ENCODE measurements around the gene ASL. TPM values are rescaled to one million over a fixed set of nuclear protein-coding genes. Genes with fewer than 3 reads are reported as not detected.
"Not testable (repeated sequence)": the region's sequence is repeated elsewhere in the genome, so short reads cannot be mapped to it uniquely, and the experiment has no call there.

Gene ASL
- total and polyA plus RNA-seq, 9 of the 15 experiments (the other 6 are each of a cell fraction or from before 2014, with no cell fraction given), result 2.6 to 67.0 (median 33.3) TPM

GRCh38 chr7:66044498-66044854 lies 31.1 kb upstream of the ASL start:
- H3K27me3 ChIP-seq (ENCODE audit: control insufficient read depth in 2 of 2, insufficient read depth in 2 of 2, low read length in 2 of 2), result peaks cover 0 to 16% of the 10 kb centered on the region in 2 experiments
- H2AFZ ChIP-seq (ENCODE audit: low read depth, low read length); H3K9me3 ChIP-seq (replicated peaks; ENCODE audit: control insufficient read depth, insufficient read depth, low read depth, low read length); ATAC-seq; intact Hi-C loops (cut with micrococcal nuclease); H3K4me1 ChIP-seq (replicated peaks in 1 of 2; ENCODE audit: control insufficient read depth in 2 of 2, insufficient read depth in 2 of 2, low read length in 2 of 2); H3K36me3 ChIP-seq (ENCODE audit: control insufficient read depth, insufficient read depth, low read length); H3K9ac ChIP-seq (ENCODE audit: insufficient read depth in 1 of 2, low read depth in 2 of 2, low read length in 2 of 2); CTCF ChIA-PET (ENCODE audit: low intra/inter-chr PET ratio); FAIRE-seq; H3K4me2 ChIP-seq (ENCODE audit: insufficient read depth, low read length); H3K27ac ChIP-seq (ENCODE audit: extremely low read depth, low read depth, low read length); BruUV-seq (replicated peaks); H3K9me1 ChIP-seq (ENCODE audit: control insufficient read depth, insufficient read depth, low read length); H3K4me3 ChIP-seq; POLR2A ChIA-PET; H4K20me1 ChIP-seq (replicated peaks; ENCODE audit: control insufficient read depth, insufficient read depth, low read length); H3K79me2 ChIP-seq (ENCODE audit: control insufficient read depth, insufficient read depth, low read length); DNase-seq (ENCODE audit: extremely low read depth in 1 of 4, low spot score in 3 of 4); in situ Hi-C loops (cut with MboI): not testable (repeated sequence)
- 43% methylated on average over 11 of the region's 17 CpGs for WGBS (ENCODE audit: insufficient coverage, low coverage, missing lambda C conversion rate)

GRCh38 chr7:66047426-66047825 lies 28.2 kb upstream of the ASL start:
- no peak overlapping the region for H3K9ac ChIP-seq (ENCODE audit: insufficient read depth in 1 of 2, low read depth in 2 of 2, low read length in 2 of 2)
- no peaks in the 10 kb centered on the region for H3K9me3 ChIP-seq (replicated peaks; ENCODE audit: control insufficient read depth, insufficient read depth, low read depth, low read length)
- H3K4me2 ChIP-seq (ENCODE audit: insufficient read depth, low read length), result no peak overlapping the region
- CTCF ChIA-PET (ENCODE audit: low intra/inter-chr PET ratio), result no interaction called here
- no peaks in the 10 kb centered on the region for H3K36me3 ChIP-seq (ENCODE audit: control insufficient read depth, insufficient read depth, low read length)
- FAIRE-seq (peak; percentile 81), ATAC-seq (no peak; the same call in 1 of the 3 replicates), DNase-seq (ENCODE audit: extremely low read depth in 1 of 4, low spot score in 3 of 4) (peak in 1 of 4 experiments; percentile 25)
- no peaks in the 10 kb centered on the region for H3K79me2 ChIP-seq (ENCODE audit: control insufficient read depth, insufficient read depth, low read length)
- POLR2A ChIA-PET, result interaction anchor here (0.6 to 0.8 kb wide), 2 partner anchors 710 to 820 kb away, joined by 3 read pairs; no protein-coding TSS in a partner anchor
- peaks cover 0 to 13% of the 10 kb centered on the region in 2 experiments; a peak in 3 of 5 replicates for H3K27me3 ChIP-seq (ENCODE audit: control insufficient read depth in 2 of 2, insufficient read depth in 2 of 2, low read length in 2 of 2)
- BruUV-seq (replicated peaks), result no TSS peak
- no peak overlapping the region for H3K4me3 ChIP-seq
- no peaks in the 10 kb centered on the region for H4K20me1 ChIP-seq (replicated peaks; ENCODE audit: control insufficient read depth, insufficient read depth, low read length)
- H3K27ac ChIP-seq (ENCODE audit: extremely low read depth, low read depth, low read length), result no peak overlapping the region
- H3K9me1 ChIP-seq (ENCODE audit: control insufficient read depth, insufficient read depth, low read length), result no peaks in the 10 kb centered on the region
- WGBS (ENCODE audit: insufficient coverage, low coverage, missing lambda C conversion rate), result 19% methylated on average over 8 of the region's 8 CpGs
- intact Hi-C loops (cut with micrococcal nuclease), result no loop called here
- peaks cover 0 to 8% of the 10 kb centered on the region in 2 experiments; a peak in 3 of 5 replicates for H3K4me1 ChIP-seq (replicated peaks in 1 of 2; ENCODE audit: control insufficient read depth in 2 of 2, insufficient read depth in 2 of 2, low read length in 2 of 2)
- TF ChIP-seq CSDE1 (IDR thresholded peaks at IDR 0.05) (no peak), ARID1B (IDR thresholded peaks at IDR 0.05) (no peak), MEF2A (IDR thresholded peaks at IDR 0.05; ENCODE audit: control insufficient read depth, low read depth, low read length) (no peak)
- in situ Hi-C loops (cut with MboI), result no loop called here
- peak overlapping the region; percentile 25; the same call in 1 of the 2 replicates for H2AFZ ChIP-seq (ENCODE audit: low read depth, low read length)

All from K562 (cell line).